GM23338 (cell line): ENCODE data around the gene SRPX.

Experiments used
- CREB1 ChIP-seq: fragments of 250-450 bp; sonication (Bioruptor Pico); IDR thresholded peaks from 2 replicates; pipeline ENCODE4 v1.5.0; 2020; ENCODE audit warnings: low read depth, mild to moderate bottlenecking, moderate library complexity
- EZH2 ChIP-seq: fragments of 200-600 bp; sonication (generic); IDR thresholded peaks from one replicate; pipeline ENCODE4 v1.8.0; 2017; ENCODE audit warnings: antibody characterized with exemption, mild to moderate bottlenecking, low read depth; ENCODE audit not compliant: unreplicated experiment
- EZH2phosphoT487 ChIP-seq: fragments of 200-600 bp; sonication (generic); IDR thresholded peaks from one replicate; pipeline ENCODE4 v1.8.1; 2018; ENCODE audit warnings: antibody characterized with exemption; ENCODE audit not compliant: unreplicated experiment
- JUNB ChIP-seq: IDR thresholded peaks from one replicate; pipeline ENCODE4 v1.6.1; 2016; ENCODE audit warnings: antibody characterized with exemption; ENCODE audit not compliant: unreplicated experiment
- NANOG ChIP-seq: IDR thresholded peaks from 2 replicates; pipeline ENCODE4 v1.6.1; 2016; ENCODE audit warnings: antibody characterized with exemption, borderline replicate concordance
- POLR2AphosphoS5 ChIP-seq: IDR thresholded peaks from 2 replicates; pipeline ENCODE4 v1.6.1; 2016; ENCODE audit warnings: antibody characterized with exemption, low read depth
- STAT1 ChIP-seq: IDR thresholded peaks from one replicate; pipeline ENCODE4 v1.6.1; 2016; ENCODE audit warnings: antibody characterized with exemption; ENCODE audit not compliant: unreplicated experiment
- ZNF114 ChIP-seq: fragments of 250-450 bp; sonication (Bioruptor Pico); IDR thresholded peaks from 2 replicates; pipeline ENCODE4 v1.5.0; 2020; ENCODE audit warnings: mild to moderate bottlenecking, moderate library complexity
- ZNF331 ChIP-seq: fragments of 250-450 bp; sonication (Bioruptor Pico); IDR thresholded peaks from 2 replicates; pipeline ENCODE4 v1.5.0; 2020; ENCODE audit warnings: low read depth, mild to moderate bottlenecking, moderate library complexity
- TF ChIP-seq, protein P1 (sequence below), 2 experiments: fragments of 200-600 bp in 1 of 2; sonication (generic) in 1 of 2; conservative IDR thresholded peaks; 2 replicates each; pipeline versions ENCODE4 v1.5.1 to v1.6.1; 2016 to 2017; ENCODE audit warnings: antibody characterized with exemption in 2 of 2, low read depth in 2 of 2, mild to moderate bottlenecking in 2 of 2, moderate library complexity in 1 of 2
- TF ChIP-seq, protein P2 (sequence below): IDR thresholded peaks from one replicate; pipeline ENCODE4 v1.6.1; 2018; ENCODE audit warnings: antibody characterized with exemption; ENCODE audit not compliant: unreplicated experiment
- TF ChIP-seq, protein P3 (sequence below): IDR thresholded peaks from 2 replicates; pipeline ENCODE4 v1.6.1; 2016; ENCODE audit warnings: antibody characterized with exemption
- TF ChIP-seq, protein P4 (sequence below): fragments of 250-450 bp; sonication (Bioruptor Pico); IDR thresholded peaks from 2 replicates; pipeline ENCODE4 v1.5.0; 2020; ENCODE audit warnings: mild to moderate bottlenecking, moderate library complexity

DNA sequence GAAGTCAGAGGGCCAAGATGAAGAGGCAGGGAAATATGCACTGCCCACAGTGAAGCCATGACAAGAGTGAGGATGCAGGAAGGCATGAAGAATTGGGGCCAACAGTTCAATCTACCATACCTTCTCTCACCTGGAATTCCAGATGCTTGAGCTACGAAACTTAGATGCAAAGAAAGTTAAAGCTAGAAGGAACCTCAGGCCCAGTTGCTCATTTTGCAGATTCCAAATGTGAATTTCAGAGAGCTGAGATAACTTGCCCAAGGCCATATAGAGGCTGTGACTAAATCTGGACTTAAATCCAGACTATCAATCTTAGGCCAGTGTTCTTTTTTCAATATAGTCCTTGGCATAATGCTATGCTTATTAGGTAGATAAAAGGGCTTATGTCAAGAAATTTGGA is 92.7 kb downstream of the SRPX start:
- TF ChIP-seq EZH2 (no peak), POLR2AphosphoS5 (no peak), JUNB (no peak), NANOG (no peak), STAT1 (no peak), EZH2phosphoT487 (no peak), CREB1 (CRISPR knock-in tag) (no peak), ZNF114 (CRISPR knock-in tag) (no peak), ZNF331 (CRISPR knock-in tag) (no peak)
- TF ChIP-seq, protein P1, sequence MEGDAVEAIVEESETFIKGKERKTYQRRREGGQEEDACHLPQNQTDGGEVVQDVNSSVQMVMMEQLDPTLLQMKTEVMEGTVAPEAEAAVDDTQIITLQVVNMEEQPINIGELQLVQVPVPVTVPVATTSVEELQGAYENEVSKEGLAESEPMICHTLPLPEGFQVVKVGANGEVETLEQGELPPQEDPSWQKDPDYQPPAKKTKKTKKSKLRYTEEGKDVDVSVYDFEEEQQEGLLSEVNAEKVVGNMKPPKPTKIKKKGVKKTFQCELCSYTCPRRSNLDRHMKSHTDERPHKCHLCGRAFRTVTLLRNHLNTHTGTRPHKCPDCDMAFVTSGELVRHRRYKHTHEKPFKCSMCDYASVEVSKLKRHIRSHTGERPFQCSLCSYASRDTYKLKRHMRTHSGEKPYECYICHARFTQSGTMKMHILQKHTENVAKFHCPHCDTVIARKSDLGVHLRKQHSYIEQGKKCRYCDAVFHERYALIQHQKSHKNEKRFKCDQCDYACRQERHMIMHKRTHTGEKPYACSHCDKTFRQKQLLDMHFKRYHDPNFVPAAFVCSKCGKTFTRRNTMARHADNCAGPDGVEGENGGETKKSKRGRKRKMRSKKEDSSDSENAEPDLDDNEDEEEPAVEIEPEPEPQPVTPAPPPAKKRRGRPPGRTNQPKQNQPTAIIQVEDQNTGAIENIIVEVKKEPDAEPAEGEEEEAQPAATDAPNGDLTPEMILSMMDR (conservative IDR thresholded peaks at IDR 0.05; ENCODE audit: low read depth in 2 of 2): no peak
- TF ChIP-seq, protein P2, sequence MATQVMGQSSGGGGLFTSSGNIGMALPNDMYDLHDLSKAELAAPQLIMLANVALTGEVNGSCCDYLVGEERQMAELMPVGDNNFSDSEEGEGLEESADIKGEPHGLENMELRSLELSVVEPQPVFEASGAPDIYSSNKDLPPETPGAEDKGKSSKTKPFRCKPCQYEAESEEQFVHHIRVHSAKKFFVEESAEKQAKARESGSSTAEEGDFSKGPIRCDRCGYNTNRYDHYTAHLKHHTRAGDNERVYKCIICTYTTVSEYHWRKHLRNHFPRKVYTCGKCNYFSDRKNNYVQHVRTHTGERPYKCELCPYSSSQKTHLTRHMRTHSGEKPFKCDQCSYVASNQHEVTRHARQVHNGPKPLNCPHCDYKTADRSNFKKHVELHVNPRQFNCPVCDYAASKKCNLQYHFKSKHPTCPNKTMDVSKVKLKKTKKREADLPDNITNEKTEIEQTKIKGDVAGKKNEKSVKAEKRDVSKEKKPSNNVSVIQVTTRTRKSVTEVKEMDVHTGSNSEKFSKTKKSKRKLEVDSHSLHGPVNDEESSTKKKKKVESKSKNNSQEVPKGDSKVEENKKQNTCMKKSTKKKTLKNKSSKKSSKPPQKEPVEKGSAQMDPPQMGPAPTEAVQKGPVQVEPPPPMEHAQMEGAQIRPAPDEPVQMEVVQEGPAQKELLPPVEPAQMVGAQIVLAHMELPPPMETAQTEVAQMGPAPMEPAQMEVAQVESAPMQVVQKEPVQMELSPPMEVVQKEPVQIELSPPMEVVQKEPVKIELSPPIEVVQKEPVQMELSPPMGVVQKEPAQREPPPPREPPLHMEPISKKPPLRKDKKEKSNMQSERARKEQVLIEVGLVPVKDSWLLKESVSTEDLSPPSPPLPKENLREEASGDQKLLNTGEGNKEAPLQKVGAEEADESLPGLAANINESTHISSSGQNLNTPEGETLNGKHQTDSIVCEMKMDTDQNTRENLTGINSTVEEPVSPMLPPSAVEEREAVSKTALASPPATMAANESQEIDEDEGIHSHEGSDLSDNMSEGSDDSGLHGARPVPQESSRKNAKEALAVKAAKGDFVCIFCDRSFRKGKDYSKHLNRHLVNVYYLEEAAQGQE: no peak
- TF ChIP-seq, protein P3, sequence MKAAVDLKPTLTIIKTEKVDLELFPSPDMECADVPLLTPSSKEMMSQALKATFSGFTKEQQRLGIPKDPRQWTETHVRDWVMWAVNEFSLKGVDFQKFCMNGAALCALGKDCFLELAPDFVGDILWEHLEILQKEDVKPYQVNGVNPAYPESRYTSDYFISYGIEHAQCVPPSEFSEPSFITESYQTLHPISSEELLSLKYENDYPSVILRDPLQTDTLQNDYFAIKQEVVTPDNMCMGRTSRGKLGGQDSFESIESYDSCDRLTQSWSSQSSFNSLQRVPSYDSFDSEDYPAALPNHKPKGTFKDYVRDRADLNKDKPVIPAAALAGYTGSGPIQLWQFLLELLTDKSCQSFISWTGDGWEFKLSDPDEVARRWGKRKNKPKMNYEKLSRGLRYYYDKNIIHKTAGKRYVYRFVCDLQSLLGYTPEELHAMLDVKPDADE: no peak
- TF ChIP-seq, protein P4, sequence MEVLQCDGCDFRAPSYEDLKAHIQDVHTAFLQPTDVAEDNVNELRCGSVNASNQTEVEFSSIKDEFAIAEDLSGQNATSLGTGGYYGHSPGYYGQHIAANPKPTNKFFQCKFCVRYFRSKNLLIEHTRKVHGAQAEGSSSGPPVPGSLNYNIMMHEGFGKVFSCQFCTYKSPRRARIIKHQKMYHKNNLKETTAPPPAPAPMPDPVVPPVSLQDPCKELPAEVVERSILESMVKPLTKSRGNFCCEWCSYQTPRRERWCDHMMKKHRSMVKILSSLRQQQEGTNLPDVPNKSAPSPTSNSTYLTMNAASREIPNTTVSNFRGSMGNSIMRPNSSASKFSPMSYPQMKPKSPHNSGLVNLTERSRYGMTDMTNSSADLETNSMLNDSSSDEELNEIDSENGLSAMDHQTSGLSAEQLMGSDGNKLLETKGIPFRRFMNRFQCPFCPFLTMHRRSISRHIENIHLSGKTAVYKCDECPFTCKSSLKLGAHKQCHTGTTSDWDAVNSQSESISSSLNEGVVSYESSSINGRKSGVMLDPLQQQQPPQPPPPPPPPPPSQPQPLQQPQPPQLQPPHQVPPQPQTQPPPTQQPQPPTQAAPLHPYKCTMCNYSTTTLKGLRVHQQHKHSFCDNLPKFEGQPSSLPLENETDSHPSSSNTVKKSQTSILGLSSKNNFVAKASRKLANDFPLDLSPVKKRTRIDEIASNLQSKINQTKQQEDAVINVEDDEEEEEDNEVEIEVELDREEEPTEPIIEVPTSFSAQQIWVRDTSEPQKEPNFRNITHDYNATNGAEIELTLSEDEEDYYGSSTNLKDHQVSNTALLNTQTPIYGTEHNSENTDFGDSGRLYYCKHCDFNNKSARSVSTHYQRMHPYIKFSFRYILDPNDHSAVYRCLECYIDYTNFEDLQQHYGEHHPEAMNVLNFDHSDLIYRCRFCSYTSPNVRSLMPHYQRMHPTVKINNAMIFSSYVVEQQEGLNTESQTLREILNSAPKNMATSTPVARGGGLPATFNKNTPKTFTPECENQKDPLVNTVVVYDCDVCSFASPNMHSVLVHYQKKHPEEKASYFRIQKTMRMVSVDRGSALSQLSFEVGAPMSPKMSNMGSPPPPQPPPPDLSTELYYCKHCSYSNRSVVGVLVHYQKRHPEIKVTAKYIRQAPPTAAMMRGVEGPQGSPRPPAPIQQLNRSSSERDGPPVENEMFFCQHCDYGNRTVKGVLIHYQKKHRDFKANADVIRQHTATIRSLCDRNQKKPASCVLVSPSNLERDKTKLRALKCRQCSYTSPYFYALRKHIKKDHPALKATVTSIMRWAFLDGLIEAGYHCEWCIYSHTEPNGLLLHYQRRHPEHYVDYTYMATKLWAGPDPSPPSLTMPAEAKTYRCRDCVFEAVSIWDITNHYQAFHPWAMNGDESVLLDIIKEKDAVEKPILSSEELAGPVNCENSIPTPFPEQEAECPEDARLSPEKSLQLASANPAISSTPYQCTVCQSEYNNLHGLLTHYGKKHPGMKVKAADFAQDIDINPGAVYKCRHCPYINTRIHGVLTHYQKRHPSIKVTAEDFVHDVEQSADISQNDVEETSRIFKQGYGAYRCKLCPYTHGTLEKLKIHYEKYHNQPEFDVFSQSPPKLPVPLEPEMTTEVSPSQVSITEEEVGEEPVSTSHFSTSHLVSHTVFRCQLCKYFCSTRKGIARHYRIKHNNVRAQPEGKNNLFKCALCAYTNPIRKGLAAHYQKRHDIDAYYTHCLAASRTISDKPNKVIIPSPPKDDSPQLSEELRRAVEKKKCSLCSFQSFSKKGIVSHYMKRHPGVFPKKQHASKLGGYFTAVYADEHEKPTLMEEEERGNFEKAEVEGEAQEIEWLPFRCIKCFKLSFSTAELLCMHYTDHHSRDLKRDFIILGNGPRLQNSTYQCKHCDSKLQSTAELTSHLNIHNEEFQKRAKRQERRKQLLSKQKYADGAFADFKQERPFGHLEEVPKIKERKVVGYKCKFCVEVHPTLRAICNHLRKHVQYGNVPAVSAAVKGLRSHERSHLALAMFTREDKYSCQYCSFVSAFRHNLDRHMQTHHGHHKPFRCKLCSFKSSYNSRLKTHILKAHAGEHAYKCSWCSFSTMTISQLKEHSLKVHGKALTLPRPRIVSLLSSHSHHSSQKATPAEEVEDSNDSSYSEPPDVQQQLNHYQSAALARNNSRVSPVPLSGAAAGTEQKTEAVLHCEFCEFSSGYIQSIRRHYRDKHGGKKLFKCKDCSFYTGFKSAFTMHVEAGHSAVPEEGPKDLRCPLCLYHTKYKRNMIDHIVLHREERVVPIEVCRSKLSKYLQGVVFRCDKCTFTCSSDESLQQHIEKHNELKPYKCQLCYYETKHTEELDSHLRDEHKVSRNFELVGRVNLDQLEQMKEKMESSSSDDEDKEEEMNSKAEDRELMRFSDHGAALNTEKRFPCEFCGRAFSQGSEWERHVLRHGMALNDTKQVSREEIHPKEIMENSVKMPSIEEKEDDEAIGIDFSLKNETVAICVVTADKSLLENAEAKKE (CRISPR knock-in tag): no peak
